AG10803 (cell line): ENCODE measurements around the gene EXOC3L4.

Source experiments
- DNase-seq: peaks from one replicate; pipeline ENCODE4 v3.0.0; 2010; ENCODE audit warnings: low read depth
- H3K4me3 ChIP-seq: 2 replicates; pipeline ENCODE4 v1.5.1; 2011; ENCODE audit warnings: mild to moderate bottlenecking, low read length, control low read depth
- TF ChIP-seq, protein P1 (sequence below): conservative IDR thresholded peaks from 2 replicates; pipeline ENCODE4 v1.5.1; 2011; ENCODE audit warnings: mild to moderate bottlenecking, low read length, control low read depth, inconsistent platforms

The EXOC3L4 gene

DNA sequence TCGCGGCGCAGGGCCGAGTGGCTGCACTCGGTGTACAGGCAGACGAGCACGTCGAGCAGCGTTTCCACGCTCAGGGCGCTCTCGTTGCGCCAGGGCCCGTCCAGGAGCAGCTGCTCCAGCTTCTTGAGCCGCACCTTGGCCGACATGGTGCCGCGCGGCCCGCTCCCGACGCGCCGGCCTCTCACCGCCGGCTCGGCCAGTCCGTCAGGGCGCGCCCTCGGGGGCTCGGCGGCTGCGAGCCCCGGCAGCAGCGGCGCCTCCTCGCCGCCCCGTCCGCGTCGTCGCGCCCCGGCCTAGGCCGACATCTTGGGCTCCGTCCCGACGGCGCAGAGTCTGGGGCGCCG, 37.5 kb upstream of the EXOC3L4 start:
- H3K4me3 ChIP-seq = peak overlapping the region; percentile 93
- DNase-seq = peak; percentile 19
- TF ChIP-seq, protein P1, sequence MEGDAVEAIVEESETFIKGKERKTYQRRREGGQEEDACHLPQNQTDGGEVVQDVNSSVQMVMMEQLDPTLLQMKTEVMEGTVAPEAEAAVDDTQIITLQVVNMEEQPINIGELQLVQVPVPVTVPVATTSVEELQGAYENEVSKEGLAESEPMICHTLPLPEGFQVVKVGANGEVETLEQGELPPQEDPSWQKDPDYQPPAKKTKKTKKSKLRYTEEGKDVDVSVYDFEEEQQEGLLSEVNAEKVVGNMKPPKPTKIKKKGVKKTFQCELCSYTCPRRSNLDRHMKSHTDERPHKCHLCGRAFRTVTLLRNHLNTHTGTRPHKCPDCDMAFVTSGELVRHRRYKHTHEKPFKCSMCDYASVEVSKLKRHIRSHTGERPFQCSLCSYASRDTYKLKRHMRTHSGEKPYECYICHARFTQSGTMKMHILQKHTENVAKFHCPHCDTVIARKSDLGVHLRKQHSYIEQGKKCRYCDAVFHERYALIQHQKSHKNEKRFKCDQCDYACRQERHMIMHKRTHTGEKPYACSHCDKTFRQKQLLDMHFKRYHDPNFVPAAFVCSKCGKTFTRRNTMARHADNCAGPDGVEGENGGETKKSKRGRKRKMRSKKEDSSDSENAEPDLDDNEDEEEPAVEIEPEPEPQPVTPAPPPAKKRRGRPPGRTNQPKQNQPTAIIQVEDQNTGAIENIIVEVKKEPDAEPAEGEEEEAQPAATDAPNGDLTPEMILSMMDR = no peak

- peak; percentile 92 for DNase-seq
- TF ChIP-seq, protein P1 = no peak
- H3K4me3 ChIP-seq = peak within 1 kb of the TSS; percentile 93
Measured at GRCh38 chr14:103057372-103058163, 37.0 kb upstream of the EXOC3L4 start, which contains the start of gene CDC42BPB. CDC42BPB (minus strand) TSS chr14:103057549; CDS start chr14:103057173, 376 bp downstream.

DNA sequence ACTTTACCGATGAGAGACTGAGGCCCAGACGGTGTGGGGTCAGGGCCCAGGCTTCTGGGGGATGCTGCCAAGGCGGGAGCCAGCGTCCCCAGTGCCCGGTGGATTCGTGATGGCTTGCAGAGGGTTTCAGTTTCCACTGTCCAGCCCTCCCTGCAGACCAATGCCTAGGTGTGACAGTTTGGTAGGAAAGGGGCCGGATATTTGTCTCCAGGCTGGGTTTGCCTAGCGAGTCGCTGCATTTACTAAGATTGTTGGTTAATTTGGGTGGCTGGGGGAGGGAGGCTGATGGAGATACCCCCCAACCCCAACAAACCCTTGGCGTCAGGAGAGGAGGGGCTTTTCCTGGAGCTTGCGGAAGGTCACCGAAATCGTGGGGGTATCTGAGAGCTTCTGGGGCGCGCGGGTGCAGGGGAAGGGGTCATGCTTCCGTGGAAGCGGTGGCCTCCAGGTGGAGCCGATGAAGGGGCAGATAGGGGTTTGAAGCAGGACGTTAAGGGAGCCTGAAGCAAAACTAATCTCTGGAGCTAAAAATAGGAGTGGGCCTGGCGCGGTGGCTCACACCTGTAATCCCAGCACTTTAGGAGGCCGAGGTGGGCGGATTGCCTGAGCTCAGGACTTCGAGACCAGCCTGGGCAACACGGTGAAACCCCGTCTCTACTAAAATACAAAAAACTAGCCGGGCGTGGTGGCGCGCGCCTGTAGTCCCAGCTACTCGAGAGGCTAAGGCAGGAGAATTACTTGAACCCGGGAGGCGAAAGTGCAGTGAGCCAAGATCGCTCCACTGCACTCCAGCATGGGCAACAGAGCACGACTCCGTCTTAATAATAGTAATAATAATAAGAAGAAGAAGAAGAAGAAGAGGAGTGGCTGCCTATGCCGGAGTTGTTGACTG, 36.1 kb upstream of the EXOC3L4 start:
- TF ChIP-seq, protein P1 = no peak
- DNase-seq = peak; percentile 11

DNA sequence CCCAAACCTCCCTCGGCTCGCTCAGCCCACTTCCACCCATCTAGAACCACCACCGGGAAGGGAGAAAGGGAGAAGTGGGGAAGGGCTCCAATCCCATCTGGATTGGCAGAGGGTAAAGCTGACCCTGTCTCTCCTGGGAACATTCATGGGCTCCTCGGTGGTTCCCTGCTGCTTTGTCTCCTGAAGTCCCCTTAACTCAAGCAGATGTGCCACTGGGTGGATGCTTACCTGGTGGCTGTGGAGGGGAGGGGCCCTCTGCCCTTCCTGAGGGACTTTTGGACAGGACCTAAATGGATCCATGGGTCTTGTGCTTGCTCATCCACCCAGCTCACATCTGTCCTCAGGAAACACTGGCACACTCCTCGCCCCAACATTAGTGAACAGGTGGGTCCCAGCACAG, 35.0 kb upstream of the EXOC3L4 start:
- peak overlapping the region; percentile 12; the same call in 1 of the 2 replicates for H3K4me3 ChIP-seq
- TF ChIP-seq, protein P1 = no peak

More for the DNA sequence above, 36.1 kb upstream of the EXOC3L4 start:
- peak overlapping the region; percentile 82 for H3K4me3 ChIP-seq

GRCh38 chr14:103061482-103061976, 33.0 kb upstream of the EXOC3L4 start:
- TF ChIP-seq, protein P1 = no peak
- DNase-seq = no peak
- no peak overlapping the region for H3K4me3 ChIP-seq

More for the DNA sequence above, 35.0 kb upstream of the EXOC3L4 start:
- no peak for DNase-seq

- TF ChIP-seq, protein P1 = no peak
- no peak overlapping the region for H3K4me3 ChIP-seq
Measured at GRCh38 chr14:103064436-103064835, 30.1 kb upstream of the EXOC3L4 start.

More at GRCh38 chr14:103064436-103064835, 30.1 kb upstream of the EXOC3L4 start:
- DNase-seq = no peak
